SK-N-MC (cell line): ENCODE measurements around the gene PARD3.

Experiments used
- DNase-seq: peaks from one replicate; pipeline ENCODE4 v3.0.0-alpha.2; 2011; ENCODE audit warnings: low read depth, low spot score
- H3K27ac ChIP-seq: fragments of 200-600 bp; sonication (generic); 2 replicates; pipeline ENCODE4 v1.5.1; 2016; ENCODE audit warnings: mixed run types
- H3K36me3 ChIP-seq: fragments of 200-600 bp; sonication (generic); 2 replicates; pipeline ENCODE4 v1.6.1; 2017; ENCODE audit warnings: antibody characterized with exemption, low read length, mixed read lengths; ENCODE audit not compliant: insufficient read depth
- H3K4me3 ChIP-seq: fragments of 200-600 bp; sonication (generic); 2 replicates; pipeline ENCODE4 v1.5.1; 2016
- H3K9ac ChIP-seq: fragments of 200-600 bp; sonication (generic); 2 replicates; pipeline ENCODE4 v1.8.0; 2017; ENCODE audit warnings: mixed run types, mixed read lengths; ENCODE audit not compliant: insufficient read length
- H3K9me3 ChIP-seq: fragments of 200-600 bp; sonication (generic); 2 replicates; pipeline ENCODE4 v1.6.1; 2017; ENCODE audit warnings: low read depth, mild to moderate bottlenecking, antibody characterized with exemption, low read length, moderate library complexity, mixed read lengths
- EZH2 ChIP-seq: fragments of 200-600 bp; sonication (generic); IDR thresholded peaks from one replicate; pipeline ENCODE4 v1.6.1; 2017; ENCODE audit warnings: antibody characterized with exemption
- FOXP2 ChIP-seq: optimal IDR thresholded peaks from 2 replicates; pipeline ENCODE3; 2011; ENCODE audit warnings: mild to moderate bottlenecking, moderate library complexity; ENCODE audit not compliant: insufficient read depth; ENCODE audit errors: extremely low read length, control extremely low read depth
- POLR2AphosphoS5 ChIP-seq: IDR thresholded peaks from 2 replicates; pipeline ENCODE4 v1.6.1; 2012; ENCODE audit warnings: mild to moderate bottlenecking, low read depth, low read length, borderline replicate concordance

The PARD3 gene

DNA sequence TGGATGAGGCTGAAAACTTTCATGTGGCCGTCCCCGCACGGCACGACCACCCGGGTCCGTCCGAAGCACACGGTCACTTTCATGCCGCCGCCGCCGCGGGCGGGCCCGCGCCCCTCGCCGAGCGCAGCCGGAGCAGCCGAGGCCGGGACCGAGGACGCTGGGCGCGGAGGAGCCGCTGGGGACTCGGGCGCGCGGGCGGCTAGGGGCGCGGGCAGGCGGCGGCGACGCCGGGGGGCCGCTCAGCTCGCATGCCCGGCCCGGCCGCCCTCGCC, 247 bp downstream of the PARD3 start:
- DNase-seq = no peak
- Histone ChIP-seq H3K9me3 (no peaks in the 10 kb centered on the region), H3K36me3 (no peaks in the 10 kb centered on the region), H3K9ac (peak overlapping the region; percentile 76), H3K4me3 (peak overlapping the region; percentile 80), H3K27ac (no peak overlapping the region)
- no peak for TF ChIP-seq POLR2AphosphoS5
- TF ChIP-seq FOXP2 = no peak
- no peak for TF ChIP-seq EZH2

GRCh38 chr10:34814223-34814912, 728 bp downstream of the PARD3 start:
- no peaks in the 10 kb centered on the region for H3K36me3 ChIP-seq
- DNase-seq = no peak
- H3K27ac ChIP-seq = no peak overlapping the region
- H3K4me3 ChIP-seq = peak overlapping the region; percentile 80
- TF ChIP-seq EZH2 (no peak), FOXP2 (no peak), POLR2AphosphoS5 (no peak)
- H3K9me3 ChIP-seq = no peaks in the 10 kb centered on the region
- H3K9ac ChIP-seq = peak overlapping the region; percentile 76

DNA sequence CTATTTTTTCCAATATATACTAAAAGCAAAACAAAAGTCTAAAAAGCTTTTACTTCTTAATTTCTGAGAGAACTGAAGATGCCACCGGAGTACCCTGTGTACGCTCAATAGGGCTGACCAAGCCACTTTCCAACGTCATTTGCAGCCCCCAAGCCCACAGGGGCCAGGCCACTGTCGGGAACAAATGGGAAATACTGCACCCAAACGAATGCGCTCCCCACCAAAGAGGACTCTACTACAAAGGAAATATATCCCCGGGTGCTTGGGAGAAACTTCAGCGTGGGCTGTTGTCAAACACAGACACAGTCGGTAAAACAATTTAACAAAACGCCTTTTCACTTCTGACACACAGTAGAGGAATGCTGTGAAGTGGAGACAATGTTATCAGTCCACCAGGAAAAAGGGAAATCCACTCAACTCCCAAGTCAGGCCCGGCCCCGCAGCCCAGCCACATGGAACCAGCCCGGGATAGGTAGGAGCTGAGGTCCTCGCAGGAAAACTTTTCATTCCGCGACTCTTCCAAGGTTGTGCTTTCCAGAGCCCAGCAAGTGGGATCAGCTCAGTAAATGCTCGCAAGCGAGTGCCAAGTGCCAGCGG, 1.4 kb downstream of the PARD3 start:
- no peak overlapping the region for H3K27ac ChIP-seq

GRCh38 chr10:34812771-34813170, 2.3 kb downstream of the PARD3 start:
- DNase-seq = no peak
- H3K4me3 ChIP-seq = no peak overlapping the region
- no peak overlapping the region for H3K9ac ChIP-seq
- no peaks in the 10 kb centered on the region for H3K9me3 ChIP-seq
- TF ChIP-seq POLR2AphosphoS5 (no peak), FOXP2 (no peak), EZH2 (no peak)
- H3K27ac ChIP-seq = no peak overlapping the region
- H3K36me3 ChIP-seq = no peaks in the 10 kb centered on the region

More for the DNA sequence above, 1.4 kb downstream of the PARD3 start:
- Histone ChIP-seq H3K9me3 (no peaks in the 10 kb centered on the region), H3K9ac (peak overlapping the region; percentile 76), H3K36me3 (no peaks in the 10 kb centered on the region), H3K4me3 (peak overlapping the region; percentile 80)
- TF ChIP-seq FOXP2 = no peak
- TF ChIP-seq POLR2AphosphoS5 = no peak
- TF ChIP-seq EZH2 = no peak
- DNase-seq = no peak

- no peaks in the 10 kb centered on the region for H3K9me3 ChIP-seq
- H3K9ac ChIP-seq = no peak overlapping the region
- H3K4me3 ChIP-seq = no peak overlapping the region
- TF ChIP-seq POLR2AphosphoS5 (no peak), EZH2 (no peak), FOXP2 (no peak)
- DNase-seq = no peak
- H3K36me3 ChIP-seq = no peaks in the 10 kb centered on the region
- H3K27ac ChIP-seq = no peak overlapping the region
These were observed 3.1 kb downstream of the PARD3 start for GRCh38 chr10:34811968-34812514.

DNA sequence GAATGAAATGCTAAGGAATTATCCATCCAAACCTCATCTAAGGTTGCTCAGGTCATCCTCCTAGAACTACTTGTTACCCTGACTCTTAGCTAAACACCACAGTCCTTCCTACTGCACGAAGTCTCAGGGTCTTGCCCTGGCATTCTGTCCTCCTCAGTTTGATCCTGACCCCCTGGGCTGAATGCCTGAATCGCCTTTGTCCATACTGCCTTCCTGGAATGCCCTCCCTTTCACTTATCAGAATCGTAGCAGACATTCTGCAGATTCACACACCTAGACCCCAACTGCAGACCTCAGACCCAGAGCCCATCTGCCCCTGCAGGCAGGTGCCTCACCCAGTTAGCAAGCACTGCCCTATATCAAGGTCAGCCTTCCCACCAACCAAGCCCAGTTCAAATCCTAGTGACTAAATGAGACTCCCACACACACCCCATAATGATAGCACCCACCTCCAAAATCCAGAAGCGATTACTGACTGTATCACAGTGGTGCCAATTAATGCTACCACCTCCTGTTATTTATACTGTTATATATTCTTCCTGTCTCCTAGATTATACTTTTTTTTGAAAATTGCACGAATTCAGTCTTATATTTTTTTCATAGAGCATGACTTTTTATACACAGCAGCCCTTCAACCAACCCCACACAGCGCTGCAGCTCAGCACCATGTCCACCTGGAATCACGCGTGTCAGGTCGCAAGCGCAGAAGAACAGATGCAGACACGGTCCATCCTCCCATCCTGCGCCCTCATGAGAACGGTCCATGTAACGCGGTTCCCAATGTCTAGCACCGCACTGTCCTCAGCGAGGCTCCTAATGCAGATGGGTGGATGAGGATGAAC, 3.7 kb downstream of the PARD3 start:
- no peak overlapping the region for H3K9ac ChIP-seq
- H3K36me3 ChIP-seq = no peaks in the 10 kb centered on the region
- H3K9me3 ChIP-seq = no peaks in the 10 kb centered on the region
- TF ChIP-seq FOXP2 (no peak), EZH2 (no peak), POLR2AphosphoS5 (no peak)
- no peak for DNase-seq
- no peak overlapping the region for H3K27ac ChIP-seq
- H3K4me3 ChIP-seq = no peak overlapping the region

DNA sequence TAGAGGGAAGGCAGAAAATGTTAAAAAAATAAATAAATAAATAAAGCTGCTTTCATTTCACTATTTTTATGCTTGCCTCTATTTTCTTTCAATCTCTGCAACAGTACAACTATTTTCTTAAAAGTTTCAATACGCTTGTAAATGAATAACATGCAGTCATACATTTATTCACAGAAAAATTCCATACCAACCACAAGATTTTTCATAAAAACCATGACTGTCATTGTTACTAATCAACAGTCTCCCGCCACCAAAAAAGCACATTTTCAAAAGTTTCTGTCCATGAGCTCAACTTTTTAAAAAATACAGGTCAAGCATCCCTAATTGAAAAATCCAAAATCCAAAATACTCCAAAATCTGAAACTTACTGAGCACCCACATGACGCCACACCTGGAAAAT, 5.3 kb downstream of the PARD3 start:
- no peaks in the 10 kb centered on the region for H3K36me3 ChIP-seq
- no peak overlapping the region for H3K4me3 ChIP-seq
- no peak for DNase-seq
- H3K27ac ChIP-seq = no peak overlapping the region
- no peaks in the 10 kb centered on the region for H3K9me3 ChIP-seq
- TF ChIP-seq EZH2 (no peak), FOXP2 (no peak), POLR2AphosphoS5 (no peak)
- H3K9ac ChIP-seq = no peak overlapping the region

DNA sequence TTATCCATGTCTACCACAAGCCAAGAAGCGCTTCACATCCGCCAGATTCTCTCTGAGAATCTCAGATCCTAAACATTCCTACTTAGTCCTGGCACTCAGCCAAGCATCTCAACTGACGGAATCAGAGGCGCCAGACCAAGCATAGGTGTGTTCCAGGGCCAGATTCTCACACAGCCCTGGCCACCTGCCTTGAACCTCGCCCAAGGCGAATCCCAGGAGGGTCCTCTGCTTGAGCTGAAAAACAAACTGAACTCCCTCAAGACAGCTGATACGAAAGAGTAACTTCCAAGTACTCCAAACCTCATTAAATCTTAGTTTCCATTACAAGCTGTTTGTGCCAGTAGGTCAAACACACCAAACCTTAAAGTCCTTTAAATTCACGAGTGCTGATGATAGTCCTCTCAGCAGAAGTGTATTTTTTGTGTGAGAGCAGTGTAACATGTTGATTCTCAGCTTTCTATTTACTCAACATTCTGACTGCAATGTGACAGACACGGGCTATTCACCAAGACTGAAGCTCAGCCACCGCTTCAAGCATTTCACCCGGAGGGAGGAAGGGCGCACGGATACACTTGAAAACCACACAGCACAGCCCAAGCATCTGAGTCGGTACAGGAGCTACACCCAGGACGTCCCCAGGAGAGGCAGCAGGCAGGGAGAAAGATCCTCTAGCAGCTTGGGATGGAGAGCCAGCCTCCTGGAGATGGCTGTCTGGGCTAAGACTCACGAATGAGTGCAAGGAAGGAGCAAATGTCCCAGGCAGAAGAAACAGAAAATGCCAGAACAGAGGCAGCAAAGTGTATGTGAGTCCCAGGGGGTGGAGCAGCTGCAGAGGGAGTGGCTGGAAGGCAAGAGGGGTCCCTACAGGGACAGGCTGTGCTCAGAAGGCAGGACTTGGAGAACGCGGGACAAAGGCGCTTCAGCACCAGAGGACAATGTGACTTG, 6.0 kb downstream of the PARD3 start:
- Histone ChIP-seq H3K9me3 (no peaks in the 10 kb centered on the region), H3K36me3 (no peaks in the 10 kb centered on the region), H3K9ac (no peak overlapping the region), H3K4me3 (0 out of 2 replicates have a peak overlapping the region, but pooled peaks have one; percentile 12), H3K27ac (no peak overlapping the region)
- DNase-seq = no peak
- TF ChIP-seq FOXP2 = no peak
- TF ChIP-seq EZH2 = no peak
- no peak for TF ChIP-seq POLR2AphosphoS5
